HepG2 (cell line): ENCODE data around the gene DRAP1. TPM values are rescaled to one million over a fixed set of nuclear protein-coding genes. Genes with fewer than 3 reads are reported as not detected.
A peak's percentile ranks its signal among the peaks of the same experiment; 100 is the strongest.

Source experiments
- ATF6 ChIP-seq: sonication (generic); formaldehyde crosslinking; conservative IDR thresholded peaks from 2 replicates; pipeline ENCODE4 v1.4.0; 2020; ENCODE audit warnings: missing genetic modification reagents
- ATF7-NPFF ChIP-seq: sonication (generic); formaldehyde crosslinking; IDR thresholded peaks from 2 replicates; pipeline ENCODE4 v1.8.1; 2023; ENCODE audit warnings: mild to moderate bottlenecking, low read depth, missing genetic modification reagents, moderate library complexity
- CBFB ChIP-seq: sonication (generic); formaldehyde crosslinking; IDR thresholded peaks from 2 replicates; pipeline ENCODE4 v1.4.0; 2020; ENCODE audit warnings: missing genetic modification reagents
- CREBL2 ChIP-seq: sonication (generic); formaldehyde crosslinking; IDR thresholded peaks from 2 replicates; pipeline ENCODE4 v1.8.1; 2023; ENCODE audit warnings: missing genetic modification reagents, mild to moderate bottlenecking, borderline replicate concordance
- HOXA3 ChIP-seq: sonication (generic); formaldehyde crosslinking; IDR thresholded peaks from 2 replicates; pipeline ENCODE4 v1.5.0; 2020; ENCODE audit warnings: missing genetic modification reagents
- MAFK ChIP-seq, 2 experiments: IDR thresholded peaks in 1 of 2; conservative IDR thresholded peaks in 1 of 2; 2 replicates each; pipeline ENCODE4 v1.6.1; 2011; ENCODE audit warnings: improper control_type of control experiment in 2 of 2, low read length in 2 of 2
- MEIS2 ChIP-seq: sonication (generic); formaldehyde crosslinking; IDR thresholded peaks from 2 replicates; pipeline ENCODE4 v1.9.0; 2021; ENCODE audit warnings: mild to moderate bottlenecking, missing genetic modification reagents
- MYPOP ChIP-seq: sonication (generic); formaldehyde crosslinking; IDR thresholded peaks from 2 replicates; pipeline ENCODE4 v1.8.1; 2023; ENCODE audit warnings: mild to moderate bottlenecking, moderate library complexity, missing genetic modification reagents
- TEAD3 ChIP-seq: optimal IDR thresholded peaks from 2 replicates; pipeline ENCODE3; 2016; ENCODE audit warnings: borderline replicate concordance
- ZHX2 ChIP-seq, 2 experiments: sonication (generic) in 1 of 2; formaldehyde crosslinking in 1 of 2; IDR thresholded peaks; 2 replicates each; pipeline versions ENCODE4 v1.6.1 to v1.9.0; 2014 to 2022; ENCODE audit warnings: antibody characterized with exemption in 1 of 2, borderline replicate concordance in 1 of 2, inconsistent platforms in 1 of 2, low read depth in 1 of 2, missing genetic modification reagents in 1 of 2
- ZNF350 ChIP-seq: sonication (generic); formaldehyde crosslinking; IDR thresholded peaks from 2 replicates; pipeline ENCODE4 v1.4.0; 2020; ENCODE audit warnings: mild to moderate bottlenecking, low read depth, missing genetic modification reagents, borderline replicate concordance
- ZNF580 ChIP-seq: IDR thresholded peaks from 2 replicates; pipeline ENCODE4 v1.6.1; 2016; ENCODE audit warnings: low read depth, borderline replicate concordance
- ZNF609 ChIP-seq: sonication (generic); formaldehyde crosslinking; IDR thresholded peaks from 2 replicates; pipeline ENCODE4 v1.4.0; 2020; ENCODE audit warnings: mild to moderate bottlenecking, missing genetic modification reagents, borderline replicate concordance
- polyA plus RNA-seq, 8 experiments: library from polyadenylated mRNA; depleted of rRNA in 3 of 8; stranded (reverse) in 7 of 8; unstranded in 1 of 8; fragments of >200 nt; fragmentation: Illumina TruSeq in 4 of 8; extraction: Trizol in 4 of 8; gene quantifications; 2 replicates each; pipeline versions ENCODE4 v1.2.1 to v1.2.3, GENCODE V29; 2011 to 2016; ENCODE audit warnings: low read depth in 4 of 8, missing spikeins in 1 of 8, mixed read lengths in 1 of 8; ENCODE audit not compliant: insufficient read depth in 1 of 8
- total RNA-seq, 5 experiments: library from RNA; depleted of rRNA; stranded (reverse); fragments of >200 nt; fragmentation: Illumina TruSeq; extraction: Trizol; gene quantifications; 2 replicates each; pipeline ENCODE4 v1.2.3, GENCODE V29; 2016; ENCODE audit warnings: low read depth in 1 of 5

The DRAP1 gene
- total and polyA plus RNA-seq, 2 of the 13 experiments (the other 11 are each of a cell fraction or from before 2014, with no cell fraction given) = 46.8 to 52.3 TPM

- TF ChIP-seq ZNF609 (no peak), CBFB (CRISPR knock-in tag) (no peak), MEIS2 (CRISPR knock-in tag) (no peak), HOXA3 (CRISPR knock-in tag) (no peak), TEAD3 (CRISPR knock-in tag) (peak; percentile 28), ATF7-NPFF (CRISPR knock-in tag) (no peak), ZNF350 (CRISPR knock-in tag) (no peak), ATF6 (CRISPR knock-in tag) (no peak), ZHX2 (IDR thresholded peaks at IDR 0.05; ENCODE audit: low read depth) (no peak), ZHX2 (CRISPR knock-in tag; IDR thresholded peaks at IDR 0.05; ENCODE audit: borderline replicate concordance) (no peak), ZNF580 (CRISPR knock-in tag) (no peak), MAFK (conservative IDR thresholded peaks at IDR 0.05 in 1 of 2, IDR thresholded peaks at IDR 0.05 in 1 of 2; ENCODE audit: low read length in 2 of 2) (no peak), MYPOP (CRISPR knock-in tag) (no peak), CREBL2 (CRISPR knock-in tag) (no peak)
Measured at GRCh38 chr11:65871811-65872548, 47.2 kb upstream of the DRAP1 start (continued).
